ENCODE measurements around the gene ITGB4. TPM values are rescaled to one million over a fixed set of nuclear protein-coding genes. Genes with fewer than 3 reads are reported as not detected.

The ITGB4 gene
- total and polyA plus RNA-seq, 9 of the 15 experiments (the other 6 are each of a cell fraction or from before 2014, with no cell fraction given): 0.05 to 2.8 (median 0.76) TPM; not detected in 3

DNA sequence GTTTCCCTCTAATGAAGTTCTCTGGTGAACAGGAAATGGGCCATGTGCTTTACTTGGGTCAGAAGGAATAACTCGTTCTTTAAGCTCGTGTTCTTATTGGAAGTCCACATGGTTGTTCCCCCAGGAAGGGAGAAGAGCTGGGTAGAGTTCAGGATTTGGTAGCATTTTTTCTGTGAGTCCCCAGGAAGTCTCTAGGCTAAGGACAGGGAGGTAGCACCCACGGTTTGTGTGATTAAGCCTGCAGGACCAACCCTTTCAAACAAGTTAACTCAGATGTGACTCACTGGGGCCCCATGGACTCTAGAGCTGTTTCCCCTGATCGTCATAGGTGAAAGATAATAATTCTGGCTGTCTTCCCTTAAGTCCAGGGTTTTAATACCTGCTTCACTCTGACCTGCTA, 37.7 kb upstream of the ITGB4 start (continued):
- TF ChIP-seq, protein P1, sequence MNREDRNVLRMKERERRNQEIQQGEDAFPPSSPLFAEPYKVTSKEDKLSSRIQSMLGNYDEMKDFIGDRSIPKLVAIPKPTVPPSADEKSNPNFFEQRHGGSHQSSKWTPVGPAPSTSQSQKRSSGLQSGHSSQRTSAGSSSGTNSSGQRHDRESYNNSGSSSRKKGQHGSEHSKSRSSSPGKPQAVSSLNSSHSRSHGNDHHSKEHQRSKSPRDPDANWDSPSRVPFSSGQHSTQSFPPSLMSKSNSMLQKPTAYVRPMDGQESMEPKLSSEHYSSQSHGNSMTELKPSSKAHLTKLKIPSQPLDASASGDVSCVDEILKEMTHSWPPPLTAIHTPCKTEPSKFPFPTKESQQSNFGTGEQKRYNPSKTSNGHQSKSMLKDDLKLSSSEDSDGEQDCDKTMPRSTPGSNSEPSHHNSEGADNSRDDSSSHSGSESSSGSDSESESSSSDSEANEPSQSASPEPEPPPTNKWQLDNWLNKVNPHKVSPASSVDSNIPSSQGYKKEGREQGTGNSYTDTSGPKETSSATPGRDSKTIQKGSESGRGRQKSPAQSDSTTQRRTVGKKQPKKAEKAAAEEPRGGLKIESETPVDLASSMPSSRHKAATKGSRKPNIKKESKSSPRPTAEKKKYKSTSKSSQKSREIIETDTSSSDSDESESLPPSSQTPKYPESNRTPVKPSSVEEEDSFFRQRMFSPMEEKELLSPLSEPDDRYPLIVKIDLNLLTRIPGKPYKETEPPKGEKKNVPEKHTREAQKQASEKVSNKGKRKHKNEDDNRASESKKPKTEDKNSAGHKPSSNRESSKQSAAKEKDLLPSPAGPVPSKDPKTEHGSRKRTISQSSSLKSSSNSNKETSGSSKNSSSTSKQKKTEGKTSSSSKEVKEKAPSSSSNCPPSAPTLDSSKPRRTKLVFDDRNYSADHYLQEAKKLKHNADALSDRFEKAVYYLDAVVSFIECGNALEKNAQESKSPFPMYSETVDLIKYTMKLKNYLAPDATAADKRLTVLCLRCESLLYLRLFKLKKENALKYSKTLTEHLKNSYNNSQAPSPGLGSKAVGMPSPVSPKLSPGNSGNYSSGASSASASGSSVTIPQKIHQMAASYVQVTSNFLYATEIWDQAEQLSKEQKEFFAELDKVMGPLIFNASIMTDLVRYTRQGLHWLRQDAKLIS (CRISPR knock-in tag; IDR thresholded peaks at IDR 0.05): no peak
- TF ChIP-seq, protein P2, sequence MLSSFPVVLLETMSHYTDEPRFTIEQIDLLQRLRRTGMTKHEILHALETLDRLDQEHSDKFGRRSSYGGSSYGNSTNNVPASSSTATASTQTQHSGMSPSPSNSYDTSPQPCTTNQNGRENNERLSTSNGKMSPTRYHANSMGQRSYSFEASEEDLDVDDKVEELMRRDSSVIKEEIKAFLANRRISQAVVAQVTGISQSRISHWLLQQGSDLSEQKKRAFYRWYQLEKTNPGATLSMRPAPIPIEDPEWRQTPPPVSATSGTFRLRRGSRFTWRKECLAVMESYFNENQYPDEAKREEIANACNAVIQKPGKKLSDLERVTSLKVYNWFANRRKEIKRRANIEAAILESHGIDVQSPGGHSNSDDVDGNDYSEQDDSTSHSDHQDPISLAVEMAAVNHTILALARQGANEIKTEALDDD (IDR thresholded peaks at IDR 0.05): peak; percentile 81; the same call in 1 of the 2 replicates
- TF ChIP-seq SMARCA4 (IDR thresholded peaks at IDR 0.05) (0 out of 2 replicates have a peak, but pooled peaks have one; percentile 12), FOSL1 (tag; conservative IDR thresholded peaks at IDR 0.05) (peak; percentile 80)

DNA sequence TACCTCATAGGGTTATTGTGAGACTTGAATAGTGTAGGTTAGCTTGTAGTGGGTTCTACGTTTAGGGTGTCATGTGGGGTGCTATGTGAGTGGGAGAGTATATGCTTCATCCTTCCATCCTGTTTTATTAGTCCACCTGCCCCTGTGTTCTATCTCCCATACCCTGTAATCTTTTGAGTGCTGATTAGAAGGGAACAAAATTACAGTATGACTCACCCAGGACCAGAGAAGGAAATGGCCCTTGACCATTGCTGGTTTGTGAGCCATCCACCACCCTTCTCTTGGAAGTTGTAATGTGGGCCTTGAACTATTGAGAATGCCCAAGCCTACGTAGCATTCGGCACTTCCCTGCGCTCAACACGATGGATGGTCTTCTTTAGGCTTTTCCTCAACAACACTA, 37.0 kb upstream of the ITGB4 start:
- CTCF ChIA-PET (ENCODE audit: low intra/inter-chr PET ratio): no interaction called here
- Histone ChIP-seq H3K4me2 (ENCODE audit: insufficient read depth, low read length) (no peak overlapping the region), H3K27ac (ENCODE audit: extremely low read depth, low read depth, low read length) (peak overlapping the region; percentile 69; the same call in 2 of the 3 replicates), H3K36me3 (ENCODE audit: control insufficient read depth, insufficient read depth, low read length) (peaks cover 49% of the 10 kb centered on the region), H3K9ac (ENCODE audit: insufficient read depth in 1 of 2, low read depth in 2 of 2, low read length in 2 of 2) (no peak overlapping the region), H3K4me1 (replicated peaks in 1 of 2; ENCODE audit: control insufficient read depth in 2 of 2, insufficient read depth in 2 of 2, low read length in 2 of 2) (peaks cover 0 to 15% of the 10 kb centered on the region in 2 experiments; a peak in 2 of 5 replicates), H4K20me1 (replicated peaks; ENCODE audit: control insufficient read depth, insufficient read depth, low read length) (peaks cover 8% of the 10 kb centered on the region; the same call in 1 of the 2 replicates), H3K27me3 (ENCODE audit: control insufficient read depth in 2 of 2, insufficient read depth in 2 of 2, low read length in 2 of 2) (no peaks in the 10 kb centered on the region), H3K4me3 (no peak overlapping the region), H3K79me2 (ENCODE audit: control insufficient read depth, insufficient read depth, low read length) (peaks cover 54% of the 10 kb centered on the region), H3K9me1 (ENCODE audit: control insufficient read depth, insufficient read depth, low read length) (peaks cover 5% of the 10 kb centered on the region), H2AFZ (ENCODE audit: low read depth, low read length) (no peak overlapping the region), H3K9me3 (replicated peaks; ENCODE audit: control insufficient read depth, insufficient read depth, low read depth, low read length) (no peaks in the 10 kb centered on the region)
- DNase-seq (ENCODE audit: extremely low read depth in 1 of 4, low spot score in 3 of 4) (peak in 2 of 4 experiments; percentile 25 to 35), ATAC-seq (peak; percentile 36; the same call in 2 of the 3 replicates), FAIRE-seq (peak; percentile 37)
- BruUV-seq (replicated peaks): no TSS peak
- 77% methylated on average over 5 of the region's 5 CpGs for WGBS (ENCODE audit: insufficient coverage, low coverage, missing lambda C conversion rate)
- in situ Hi-C loops (cut with MboI) (no loop called here), intact Hi-C loops (cut with micrococcal nuclease) (no loop called here)
- POLR2A ChIA-PET: interaction anchor here (0.5 to 2.0 kb wide), 12 partner anchors 8 to 89 kb away, joined by 3 to 13 read pairs (median 3); no protein-coding TSS in a partner anchor
- TF ChIP-seq ZNF175 (CRISPR knock-in tag; IDR thresholded peaks at IDR 0.05; ENCODE audit: low read depth) (0 out of 2 replicates have a peak, but pooled peaks have one; percentile 44), JUND (IDR thresholded peaks at IDR 0.05; ENCODE audit: borderline replicate concordance, low read depth, low read length) (peak; percentile 74; the same call in 1 of the 2 replicates), JUND (tag; IDR thresholded peaks at IDR 0.05; ENCODE audit: borderline replicate concordance, low read depth, low read length) (no peak; the same call in 2 of the 3 replicates), CBFA2T3 (IDR thresholded peaks at IDR 0.05) (peak; percentile 28; the same call in 1 of the 2 replicates), FOSL1 (tag; conservative IDR thresholded peaks at IDR 0.05) (peak; percentile 79), PHTF2 (CRISPR knock-in tag; IDR thresholded peaks at IDR 0.05) (no peak), NCOA6 (IDR thresholded peaks at IDR 0.05) (no peak)
- TF ChIP-seq, protein P3, sequence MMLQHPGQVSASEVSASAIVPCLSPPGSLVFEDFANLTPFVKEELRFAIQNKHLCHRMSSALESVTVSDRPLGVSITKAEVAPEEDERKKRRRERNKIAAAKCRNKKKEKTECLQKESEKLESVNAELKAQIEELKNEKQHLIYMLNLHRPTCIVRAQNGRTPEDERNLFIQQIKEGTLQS (IDR thresholded peaks at IDR 0.05): peak; percentile 71
- TF ChIP-seq, protein P3 (CRISPR knock-in tag; conservative IDR thresholded peaks at IDR 0.05): no peak

All from K562 (cell line).